Transverse colon (tissue), 4 donors: Measurements from ENCODE around the gene TEX26. TPM values are rescaled to one million over a fixed set of nuclear protein-coding genes. Genes with fewer than 3 reads are reported as not detected.
A peak's percentile ranks its signal among the peaks of the same experiment; 100 is the strongest.

ENCODE experiments used
- DNase-seq: peaks from one replicate; pipeline ENCODE4 v3.0.0-alpha.2; 2019
- H3K27ac ChIP-seq, 4 donors: fragments of 200-600 bp; sonication (generic); 2 replicates each; pipeline ENCODE4 v1.5.1; 2016 to 2018; ENCODE audit warnings: inconsistent platforms in 4 of 4
- H3K27me3 ChIP-seq: fragments of 200-600 bp; sonication (generic); 2 replicates; pipeline ENCODE4 v1.5.1; 2017; ENCODE audit warnings: inconsistent platforms
- H3K36me3 ChIP-seq, 4 donors: fragments of 200-600 bp; sonication (generic); 2 replicates each; pipeline ENCODE4 v1.5.1; 2017 to 2019; ENCODE audit warnings: inconsistent platforms in 4 of 4
- H3K4me1 ChIP-seq, 4 donors: fragments of 200-600 bp; sonication (generic); 2 replicates each; pipeline ENCODE4 v1.5.1; 2017 to 2020; ENCODE audit warnings: inconsistent platforms in 4 of 4
- H3K4me3 ChIP-seq, 4 donors: fragments of 200-600 bp; sonication (generic); 1 replicate in 1 of 4; 2 replicates in 3 of 4; pipeline versions ENCODE4 v1.5.1 to v1.6.1; 2017 to 2019; ENCODE audit warnings: inconsistent platforms in 4 of 4
- H3K9me3 ChIP-seq, 2 donors: fragments of 200-600 bp; sonication (generic); 2 replicates each; pipeline ENCODE4 v1.5.1; 2017 to 2019; ENCODE audit warnings: inconsistent platforms in 2 of 2
- EP300 ChIP-seq: sonication (generic); formaldehyde crosslinking; IDR thresholded peaks from one replicate; pipeline ENCODE4 v1.6.1; 2017; ENCODE audit warnings: antibody characterized with exemption, low read depth
- POLR2A ChIP-seq: fragments of 450-650 bp; IDR thresholded peaks from one replicate; pipeline ENCODE4 v1.6.1; 2016; ENCODE audit warnings: antibody characterized with exemption, mild to moderate bottlenecking, moderate library complexity
- POLR2AphosphoS5 ChIP-seq, 3 donors: sonication (generic); formaldehyde crosslinking; IDR thresholded peaks; one replicate each; pipeline ENCODE4 v1.6.1; 2016; ENCODE audit warnings: antibody characterized with exemption in 3 of 3
- WGBS, 2 donors: methylation state at CpG; one replicate each; pipeline ENCODE4 v1.1.5; 2018; ENCODE audit warnings: low coverage in 1 of 2; 5-methylcytosine and 5-hydroxymethylcytosine counted together
- in situ Hi-C, 4 donors: fragments of 200-750 bp; cut with MboI; loops; one replicate each; pipeline versions ENCODE4 v1.15.0 to v1.15.1; 2017; ENCODE audit warnings: low sequenced_read_pairs in 3 of 4, low pct_ligation_motif_present in 1 of 4, low pct_unique_long_range_greater_than_20kb in 1 of 4
- intact Hi-C: fragments of 100-400 bp; cut with DNase I; formaldehyde crosslinking; loops from one replicate; pipeline ENCODE4 v1.15.1; 2023; ENCODE audit warnings: low total_unique reads
- total RNA-seq, 4 donors: library from RNA; depleted of rRNA; stranded (reverse); fragments of >200 nt; gene quantifications; one replicate each; pipeline ENCODE4 v1.1.0, GENCODE V29; 2016
- TF ChIP-seq, protein P1 (sequence below), 5 experiments: fragments of 200-600 bp in 3 of 5; fragments of 450-650 bp in 2 of 5; sonication (generic) in 3 of 5; IDR thresholded peaks; 1 replicate in 2 of 5; 2 replicates in 3 of 5; pipeline ENCODE4 v1.5.1; 2016 to 2017; ENCODE audit warnings: antibody characterized with exemption in 5 of 5, inconsistent platforms in 3 of 5, mild to moderate bottlenecking in 2 of 5, moderate library complexity in 1 of 5

TEX26 gene
- total RNA-seq, 4 donors from 2014 or later, result not detected

DNA sequence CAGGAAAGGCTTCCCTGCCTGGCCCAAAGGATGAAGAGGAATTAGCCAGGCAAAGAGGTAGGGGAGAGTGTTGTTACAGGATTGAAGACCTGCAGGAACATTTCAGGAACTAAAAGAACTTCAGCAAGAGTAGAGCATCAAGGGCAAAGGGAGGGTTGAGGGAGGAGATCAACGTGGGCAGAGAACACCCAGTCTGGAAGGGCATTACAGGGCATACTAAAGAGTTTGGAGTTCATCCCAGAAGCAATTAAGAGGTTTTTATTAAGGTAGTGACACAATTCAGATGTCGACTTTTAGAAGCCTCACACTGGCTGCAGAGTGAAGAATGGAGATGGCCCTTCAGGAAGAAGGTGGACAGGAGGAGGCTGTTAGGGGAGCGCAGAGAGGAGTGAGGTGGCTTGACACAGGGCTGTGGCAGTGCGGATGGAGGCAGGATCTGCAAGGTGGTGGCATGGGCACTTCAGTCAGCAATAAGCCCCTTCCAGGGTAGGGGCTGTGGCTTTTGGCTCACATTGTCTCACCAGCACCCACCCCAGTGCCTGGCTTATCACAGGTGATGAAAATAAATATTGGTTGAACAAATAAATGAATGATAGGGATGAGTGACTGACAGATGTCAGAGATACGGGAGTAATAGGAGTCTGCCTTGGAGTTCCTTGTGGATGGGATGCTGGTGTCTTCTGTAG lies 24.9 kb downstream of the TEX26 start:
- TF ChIP-seq, protein P1, sequence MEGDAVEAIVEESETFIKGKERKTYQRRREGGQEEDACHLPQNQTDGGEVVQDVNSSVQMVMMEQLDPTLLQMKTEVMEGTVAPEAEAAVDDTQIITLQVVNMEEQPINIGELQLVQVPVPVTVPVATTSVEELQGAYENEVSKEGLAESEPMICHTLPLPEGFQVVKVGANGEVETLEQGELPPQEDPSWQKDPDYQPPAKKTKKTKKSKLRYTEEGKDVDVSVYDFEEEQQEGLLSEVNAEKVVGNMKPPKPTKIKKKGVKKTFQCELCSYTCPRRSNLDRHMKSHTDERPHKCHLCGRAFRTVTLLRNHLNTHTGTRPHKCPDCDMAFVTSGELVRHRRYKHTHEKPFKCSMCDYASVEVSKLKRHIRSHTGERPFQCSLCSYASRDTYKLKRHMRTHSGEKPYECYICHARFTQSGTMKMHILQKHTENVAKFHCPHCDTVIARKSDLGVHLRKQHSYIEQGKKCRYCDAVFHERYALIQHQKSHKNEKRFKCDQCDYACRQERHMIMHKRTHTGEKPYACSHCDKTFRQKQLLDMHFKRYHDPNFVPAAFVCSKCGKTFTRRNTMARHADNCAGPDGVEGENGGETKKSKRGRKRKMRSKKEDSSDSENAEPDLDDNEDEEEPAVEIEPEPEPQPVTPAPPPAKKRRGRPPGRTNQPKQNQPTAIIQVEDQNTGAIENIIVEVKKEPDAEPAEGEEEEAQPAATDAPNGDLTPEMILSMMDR (IDR thresholded peaks at IDR 0.05), result no peak
- TF ChIP-seq EP300, result no peak
- TF ChIP-seq POLR2A, result no peak
- TF ChIP-seq POLR2AphosphoS5 (IDR thresholded peaks at IDR 0.05), result no peak
- 58 to 60% methylated on average over 5 of the region's 5 CpGs for WGBS, 2 donors
- no peaks in the 10 kb centered on the region for H3K36me3 ChIP-seq
- no peak overlapping the region for H3K4me3 ChIP-seq
- in situ Hi-C loops, result no loop called here
- peaks cover 0 to 9% of the 10 kb centered on the region in 2 donors for H3K9me3 ChIP-seq
- no peaks in the 10 kb centered on the region for H3K27me3 ChIP-seq
- intact Hi-C loops, result no loop called here
- no peak for DNase-seq
- no peak overlapping the region for H3K27ac ChIP-seq
- no peaks in the 10 kb centered on the region for H3K4me1 ChIP-seq

DNA sequence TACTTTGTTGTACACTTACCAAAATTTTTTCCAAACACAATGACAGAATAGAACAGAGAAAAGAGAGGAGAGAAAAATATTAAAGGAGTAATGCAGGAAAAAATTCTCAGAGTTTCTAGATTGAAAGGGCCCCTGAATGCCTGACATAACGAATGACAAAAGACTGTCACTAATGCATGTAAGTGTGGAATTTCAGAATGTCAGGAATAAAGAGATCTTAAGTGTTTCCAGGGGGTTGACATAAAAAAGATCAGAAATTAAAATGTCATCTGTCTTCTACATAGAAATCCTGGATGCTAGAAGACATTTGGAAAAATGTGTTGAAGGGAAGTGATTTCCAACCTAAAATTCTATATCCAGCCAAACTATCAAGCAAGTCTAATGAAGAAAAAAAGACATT lies 27.2 kb downstream of the TEX26 start:
- no peak for DNase-seq
- intact Hi-C loops (no loop called here), in situ Hi-C loops (no loop called here)
- H3K27me3 ChIP-seq, result no peaks in the 10 kb centered on the region
- TF ChIP-seq, protein P1 (IDR thresholded peaks at IDR 0.05), result no peak
- TF ChIP-seq EP300, result no peak
- 60 to 82% methylated on average over 1 of the region's 1 CpG for WGBS, 2 donors
- H3K36me3 ChIP-seq, result no peaks in the 10 kb centered on the region
- H3K4me3 ChIP-seq, result no peak overlapping the region
- peaks cover 0 to 4% (median 1%) of the 10 kb centered on the region in 4 donors for H3K4me1 ChIP-seq
- H3K9me3 ChIP-seq, result peaks cover 0 to 9% of the 10 kb centered on the region in 2 donors
- H3K27ac ChIP-seq, result no peak overlapping the region

DNA sequence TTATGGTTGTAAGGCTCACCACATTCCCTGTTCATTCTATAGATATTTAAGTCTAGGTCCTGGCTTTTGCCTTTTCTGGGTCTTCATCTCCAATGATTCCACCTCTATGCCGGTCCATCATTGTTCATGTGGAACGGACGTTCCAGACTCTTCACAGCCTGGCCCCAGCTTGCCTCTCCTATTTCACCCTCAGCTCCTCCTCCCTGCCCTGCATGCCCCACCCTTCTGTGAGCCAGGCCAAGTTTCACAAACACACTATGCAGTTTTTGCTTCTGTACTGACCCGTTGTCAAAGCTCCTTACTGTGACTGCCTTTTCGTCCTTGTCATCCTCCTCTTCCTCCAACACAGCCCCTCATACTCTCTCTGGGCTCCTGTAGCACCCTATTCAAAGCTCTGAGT lies 31.3 kb downstream of the TEX26 start:
- peak; percentile 24 for DNase-seq

DNA sequence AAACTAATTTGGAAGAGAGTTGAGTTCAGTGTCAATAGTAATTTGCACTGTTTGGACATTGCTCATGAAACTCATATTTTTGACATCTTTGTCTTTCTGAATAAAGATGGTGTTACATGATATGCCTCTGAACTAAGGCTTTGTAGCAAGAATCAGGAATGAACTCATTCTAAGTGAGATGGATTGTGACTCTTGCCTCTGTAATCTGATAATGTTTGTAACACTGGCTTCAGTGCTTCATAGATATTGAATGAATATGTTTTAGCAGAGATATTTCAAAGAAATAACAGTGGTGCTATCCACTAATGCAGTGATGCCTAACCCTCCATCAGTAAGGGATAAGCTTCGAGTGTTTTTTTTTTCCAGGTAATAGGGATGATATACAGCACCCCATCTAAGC lies 32.9 kb downstream of the TEX26 start:
- WGBS, 2 donors, result 77 to 92% methylated on average over 1 of the region's 1 CpG
- intact Hi-C loops, result no loop called here

More for the DNA sequence above, 31.3 kb downstream of the TEX26 start:
- intact Hi-C loops, result no loop called here
- Histone ChIP-seq H3K4me1 (peaks cover 0 to 4% (median 1%) of the 10 kb centered on the region in 4 donors), H3K27ac (no peak overlapping the region), H3K27me3 (no peaks in the 10 kb centered on the region), H3K9me3 (peaks cover 0 to 9% of the 10 kb centered on the region in 2 donors), H3K36me3 (no peaks in the 10 kb centered on the region), H3K4me3 (no peak overlapping the region)
- in situ Hi-C loops, result no loop called here
- WGBS, 2 donors, result 15 to 30% methylated on average over 5 of the region's 5 CpGs
- TF ChIP-seq, protein P1 (IDR thresholded peaks at IDR 0.05), result no peak
- TF ChIP-seq EP300 (no peak), POLR2A (no peak), POLR2AphosphoS5 (IDR thresholded peaks at IDR 0.05) (no peak)

More for the DNA sequence above, 32.9 kb downstream of the TEX26 start:
- TF ChIP-seq, protein P1 (IDR thresholded peaks at IDR 0.05), result no peak
- TF ChIP-seq POLR2AphosphoS5 (IDR thresholded peaks at IDR 0.05) (no peak), EP300 (no peak), POLR2A (no peak)
- H3K27me3 ChIP-seq, result no peaks in the 10 kb centered on the region
- H3K4me3 ChIP-seq, result no peak overlapping the region
- no peak for DNase-seq
- peaks cover 0 to 4% (median 1%) of the 10 kb centered on the region in 4 donors for H3K4me1 ChIP-seq
- H3K9me3 ChIP-seq, result no peaks in the 10 kb centered on the region
- no peaks in the 10 kb centered on the region for H3K36me3 ChIP-seq
- in situ Hi-C loops, result no loop called here
- no peak overlapping the region for H3K27ac ChIP-seq
